Stimulated activated CD4-positive, alpha-beta T cell treated with anti-CD3 and anti-CD28 coated beads, Interleukin-2, amount 100 ng/mL, for 4 hours (primary cell): ENCODE results near the gene C1QA.

Experiments
- DNase-seq: peaks from one replicate; pipeline ENCODE4 v3.0.0-alpha.2; 2020; ENCODE audit warnings: low read depth

C1QA gene

GRCh38 chr1:22612671-22613571, 23.5 kb upstream of the C1QA start:
- DNase-seq, result no peak

- DNase-seq, result no peak
Measured at GRCh38 chr1:22613572-22613918, 22.9 kb upstream of the C1QA start.

GRCh38 chr1:22613951-22614350, 22.5 kb upstream of the C1QA start:
- DNase-seq, result no peak

- DNase-seq, result no peak
Measured at GRCh38 chr1:22615886-22616285, 20.5 kb upstream of the C1QA start.

GRCh38 chr1:22616571-22616970, 19.9 kb upstream of the C1QA start:
- no peak for DNase-seq

GRCh38 chr1:22618056-22618455, 18.4 kb upstream of the C1QA start:
- no peak for DNase-seq

- DNase-seq, result no peak
Measured at GRCh38 chr1:22619252-22619651, 17.2 kb upstream of the C1QA start.

- no peak for DNase-seq
Measured at GRCh38 chr1:22619798-22620197, 16.6 kb upstream of the C1QA start.

- no peak for DNase-seq
Measured at GRCh38 chr1:22621761-22622160, 14.7 kb upstream of the C1QA start.

- DNase-seq, result no peak
Measured at GRCh38 chr1:22625262-22625925, 11.0 kb upstream of the C1QA start.

- no peak for DNase-seq
Measured at GRCh38 chr1:22626237-22627157, 9.9 kb upstream of the C1QA start.

- no peak for DNase-seq
Measured at GRCh38 chr1:22627331-22627730, 9.1 kb upstream of the C1QA start.

- DNase-seq, result no peak
Measured at GRCh38 chr1:22628698-22629444, 7.6 kb upstream of the C1QA start.

- no peak for DNase-seq
Measured at GRCh38 chr1:22629886-22630285, 6.5 kb upstream of the C1QA start.

GRCh38 chr1:22633697-22634463, 2.5 kb upstream of the C1QA start:
- no peak for DNase-seq

GRCh38 chr1:22635436-22635835, 992 bp upstream of the C1QA start:
- no peak for DNase-seq

GRCh38 chr1:22636927-22637326, 499 bp downstream of the C1QA start:
- DNase-seq, result no peak

- no peak for DNase-seq
Measured at GRCh38 chr1:22637907-22638445, 1.5 kb downstream of the C1QA start.

- no peak for DNase-seq
Measured at GRCh38 chr1:22638476-22639234, 2.2 kb downstream of the C1QA start.

GRCh38 chr1:22639286-22639685, 2.9 kb downstream of the C1QA start:
- DNase-seq, result no peak
